Stimulated activated CD8-positive, alpha-beta memory T cell treated with anti-CD3 and anti-CD28 coated beads, Interleukin-7, amount 100 ng/mL, for 48 hours (primary cell): ENCODE data around the gene HPN.

Source experiments
- DNase-seq, 2 donors: peaks; one replicate each; pipeline ENCODE4 v3.0.0-alpha.2; 2020; ENCODE audit warnings: low read depth in 1 of 2; ENCODE audit errors: extremely low read depth in 1 of 2

Gene HPN

GRCh38 chr19:35060160-35060855 lies 18.8 kb downstream of the HPN start:
- DNase-seq, result no peak

- no peak for DNase-seq
Observed at GRCh38 chr19:35061583-35062373, 20.3 kb downstream of the HPN start.

- DNase-seq, result no peak
Observed at GRCh38 chr19:35062942-35063341, 21.4 kb downstream of the HPN start.

- peak in 1 of 2 donors; percentile 18 for DNase-seq
Observed at GRCh38 chr19:35063940-35064818, 22.7 kb downstream of the HPN start.

GRCh38 chr19:35065574-35065973 lies 24.1 kb downstream of the HPN start:
- no peak for DNase-seq

GRCh38 chr19:35066121-35066520 lies 24.6 kb downstream of the HPN start:
- no peak for DNase-seq

GRCh38 chr19:35066691-35067563 lies 25.4 kb downstream of the HPN start:
- peak; percentile 69 to 85 for DNase-seq

GRCh38 chr19:35068941-35069634 lies 27.6 kb downstream of the HPN start:
- no peak for DNase-seq

GRCh38 chr19:35069696-35070095 lies 28.2 kb downstream of the HPN start:
- no peak for DNase-seq

GRCh38 chr19:35070471-35070870 lies 28.9 kb downstream of the HPN start:
- DNase-seq, result no peak

GRCh38 chr19:35073516-35073915 lies 32.0 kb downstream of the HPN start:
- DNase-seq, result no peak

- no peak for DNase-seq
Observed at GRCh38 chr19:35073941-35074340, 32.4 kb downstream of the HPN start.

GRCh38 chr19:35074426-35075201 lies 33.1 kb downstream of the HPN start:
- no peak for DNase-seq

- DNase-seq, result no peak
Observed at GRCh38 chr19:35075202-35076025, 33.9 kb downstream of the HPN start.

- DNase-seq, result no peak
Observed at GRCh38 chr19:35076026-35076370, 34.5 kb downstream of the HPN start.

GRCh38 chr19:35076657-35077056 lies 35.1 kb downstream of the HPN start:
- no peak for DNase-seq

- no peak for DNase-seq
Observed at GRCh38 chr19:35077411-35078223, 36.1 kb downstream of the HPN start.
